AG10803 (cell line): Measurements from ENCODE around the gene SSX2IP.

Experiments used
- DNase-seq: peaks from one replicate; pipeline ENCODE4 v3.0.0; 2010; ENCODE audit warnings: low read depth
- H3K4me3 ChIP-seq: 2 replicates; pipeline ENCODE4 v1.5.1; 2011; ENCODE audit warnings: mild to moderate bottlenecking, low read length, control low read depth
- TF ChIP-seq, protein P1 (sequence below): conservative IDR thresholded peaks from 2 replicates; pipeline ENCODE4 v1.5.1; 2011; ENCODE audit warnings: mild to moderate bottlenecking, low read length, control low read depth, inconsistent platforms

Gene SSX2IP

DNA sequence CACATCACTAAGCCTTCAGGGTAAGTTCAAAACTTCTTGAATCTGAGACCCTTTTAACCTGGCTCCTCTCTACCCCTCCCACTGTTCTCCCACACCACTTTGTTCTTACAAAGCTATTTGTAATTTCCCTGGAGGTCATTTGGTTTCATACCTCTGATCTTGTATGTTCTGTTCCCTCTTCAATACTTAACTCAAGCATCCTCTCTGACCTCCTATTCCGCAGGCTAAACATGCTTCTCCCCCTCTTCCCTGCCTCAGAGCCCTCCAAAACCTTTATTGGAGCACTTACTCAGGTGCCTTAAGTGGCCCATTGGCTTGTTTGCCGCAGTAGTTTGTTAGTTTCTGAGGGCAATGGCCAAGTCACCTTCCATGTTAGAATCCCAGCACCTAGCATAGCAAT lies 54.8 kb downstream of the SSX2IP start:
- no peak for DNase-seq
- TF ChIP-seq, protein P1, sequence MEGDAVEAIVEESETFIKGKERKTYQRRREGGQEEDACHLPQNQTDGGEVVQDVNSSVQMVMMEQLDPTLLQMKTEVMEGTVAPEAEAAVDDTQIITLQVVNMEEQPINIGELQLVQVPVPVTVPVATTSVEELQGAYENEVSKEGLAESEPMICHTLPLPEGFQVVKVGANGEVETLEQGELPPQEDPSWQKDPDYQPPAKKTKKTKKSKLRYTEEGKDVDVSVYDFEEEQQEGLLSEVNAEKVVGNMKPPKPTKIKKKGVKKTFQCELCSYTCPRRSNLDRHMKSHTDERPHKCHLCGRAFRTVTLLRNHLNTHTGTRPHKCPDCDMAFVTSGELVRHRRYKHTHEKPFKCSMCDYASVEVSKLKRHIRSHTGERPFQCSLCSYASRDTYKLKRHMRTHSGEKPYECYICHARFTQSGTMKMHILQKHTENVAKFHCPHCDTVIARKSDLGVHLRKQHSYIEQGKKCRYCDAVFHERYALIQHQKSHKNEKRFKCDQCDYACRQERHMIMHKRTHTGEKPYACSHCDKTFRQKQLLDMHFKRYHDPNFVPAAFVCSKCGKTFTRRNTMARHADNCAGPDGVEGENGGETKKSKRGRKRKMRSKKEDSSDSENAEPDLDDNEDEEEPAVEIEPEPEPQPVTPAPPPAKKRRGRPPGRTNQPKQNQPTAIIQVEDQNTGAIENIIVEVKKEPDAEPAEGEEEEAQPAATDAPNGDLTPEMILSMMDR: no peak

DNA sequence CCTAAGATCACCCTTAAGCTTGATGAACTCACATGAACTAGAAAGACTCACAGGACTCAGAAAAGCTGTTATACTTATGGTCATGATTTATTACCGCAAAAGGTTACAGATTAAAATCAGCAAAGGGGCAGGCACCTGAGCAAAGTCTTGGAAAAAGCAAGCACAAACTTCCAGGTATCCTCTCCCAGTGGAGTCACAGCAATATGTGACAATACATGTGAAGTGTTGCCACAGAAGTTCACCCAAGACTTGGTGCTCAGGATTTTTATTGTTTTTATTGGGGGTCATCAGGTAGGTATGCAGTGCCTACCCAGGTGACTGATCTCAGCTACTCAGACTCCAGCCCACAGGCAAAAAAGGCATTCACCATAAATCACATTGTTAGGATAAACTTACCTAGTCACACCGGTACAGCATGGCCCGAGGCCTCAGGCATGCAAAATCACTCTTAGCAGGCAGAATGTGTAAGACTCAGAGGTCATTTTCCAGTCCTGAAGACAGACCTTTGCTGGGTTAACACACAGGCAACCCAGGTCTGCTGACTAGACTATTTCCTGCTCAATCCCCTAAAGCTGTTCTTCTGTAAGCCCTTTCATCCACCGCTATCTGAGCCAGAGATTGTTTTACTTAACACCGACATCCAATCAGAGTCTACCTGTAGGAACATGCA lies 55.6 kb downstream of the SSX2IP start:
- TF ChIP-seq, protein P1: no peak
- DNase-seq: no peak
- H3K4me3 ChIP-seq: no peak overlapping the region

More for the DNA sequence above, 54.8 kb downstream of the SSX2IP start:
- H3K4me3 ChIP-seq: no peak overlapping the region

DNA sequence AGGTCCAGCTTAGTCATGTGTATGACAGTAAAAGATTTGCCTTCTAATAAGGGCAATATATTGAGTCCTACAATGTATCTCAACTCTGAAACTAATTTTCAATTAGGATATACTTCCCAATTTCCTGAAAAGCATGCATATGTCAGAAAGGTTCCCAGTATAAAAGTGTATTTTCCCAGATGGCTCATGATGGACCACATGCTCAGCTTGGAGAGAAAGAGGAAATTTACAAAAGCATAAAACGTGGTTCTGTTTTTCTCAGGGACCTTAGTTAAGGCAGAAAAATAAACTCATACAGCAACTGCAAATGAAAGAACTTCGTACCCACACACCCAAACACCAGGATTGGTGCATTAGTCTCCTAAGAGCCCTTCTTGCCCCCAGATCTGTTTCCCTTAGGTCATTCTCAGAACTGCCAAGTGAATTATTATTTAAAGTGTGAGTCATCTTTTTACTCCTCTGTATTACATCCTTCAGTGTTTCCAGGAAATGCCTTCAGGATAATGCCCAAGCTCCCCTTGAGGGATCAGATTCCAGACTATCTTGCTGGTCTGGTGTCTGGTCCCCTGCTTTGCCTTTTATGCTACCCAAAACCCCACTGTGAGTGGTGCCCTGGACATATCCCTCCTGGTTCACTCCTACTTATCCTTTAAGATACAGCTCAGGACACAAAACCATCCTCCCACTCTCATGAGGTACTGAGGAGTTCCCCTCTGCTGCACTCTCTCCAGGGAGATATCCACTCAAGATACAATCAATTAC lies 57.4 kb downstream of the SSX2IP start:
- TF ChIP-seq, protein P1: no peak
- DNase-seq: peak; percentile 60
- H3K4me3 ChIP-seq: no peak overlapping the region

DNA sequence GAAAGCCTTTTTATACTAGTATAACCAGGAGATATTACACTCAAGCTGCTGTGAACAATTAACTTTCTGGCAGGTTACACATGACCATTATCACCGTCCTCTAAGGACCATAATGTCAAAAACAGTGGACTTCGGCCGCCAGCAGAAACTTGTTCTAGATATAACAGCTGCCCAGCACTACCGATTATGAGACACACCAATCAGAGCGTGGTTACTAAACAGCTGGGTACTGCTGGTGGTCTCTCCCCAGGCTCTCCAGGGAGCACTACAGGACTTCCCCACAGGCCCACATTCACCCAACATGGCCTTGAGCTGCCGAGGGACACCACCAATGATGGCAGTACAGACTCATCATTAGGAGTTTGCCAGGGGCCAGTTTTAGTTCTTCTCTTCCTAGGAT lies 58.1 kb downstream of the SSX2IP start:
- DNase-seq: no peak
- TF ChIP-seq, protein P1: no peak
- H3K4me3 ChIP-seq: no peak overlapping the region

DNA sequence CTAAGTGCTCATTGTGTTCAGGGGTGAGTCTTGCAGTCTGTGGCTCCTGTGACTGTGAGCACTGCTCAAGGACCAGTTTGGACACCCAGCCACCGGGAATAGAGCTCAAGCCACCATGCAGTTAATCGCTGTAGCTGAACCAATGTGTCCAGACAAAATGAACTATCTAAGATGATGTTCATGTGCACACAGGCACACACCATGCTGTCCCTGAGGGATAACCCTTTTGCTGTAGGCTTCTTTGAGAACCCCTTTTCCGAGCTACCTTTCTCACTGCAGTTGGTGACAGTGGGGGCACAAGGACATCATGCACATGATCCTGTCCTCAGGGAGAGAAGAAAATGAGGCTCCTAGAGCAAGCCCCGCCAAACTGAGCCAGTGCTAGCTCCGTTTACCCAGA lies 65.4 kb downstream of the SSX2IP start:
- no peak for DNase-seq
- no peak overlapping the region for H3K4me3 ChIP-seq
- TF ChIP-seq, protein P1: no peak

DNA sequence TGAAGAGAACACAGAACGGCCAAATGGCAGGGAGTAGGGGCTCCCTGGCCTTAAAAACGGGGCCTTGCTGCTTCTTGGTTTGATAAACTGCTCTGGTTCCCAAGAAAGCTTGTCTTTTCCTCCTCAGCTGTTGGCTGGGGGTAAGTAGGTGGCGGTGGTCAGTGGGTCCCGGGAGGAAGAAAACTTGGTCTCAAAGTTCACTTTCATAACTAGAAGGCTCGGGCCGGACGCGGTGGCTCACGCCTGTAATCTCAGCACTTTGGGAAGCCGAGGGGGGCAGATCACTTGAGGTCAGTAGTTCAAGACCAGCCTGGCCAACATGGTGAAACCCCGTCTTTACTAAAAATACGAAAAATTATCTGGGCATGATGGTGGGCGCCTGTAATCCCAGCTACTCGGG lies 68.7 kb downstream of the SSX2IP start:
- H3K4me3 ChIP-seq: no peak overlapping the region
- DNase-seq: no peak
- TF ChIP-seq, protein P1: no peak
